Spinal cord (tissue), 10 donors: ENCODE data around the gene BACH1. TPM values are rescaled to one million over a fixed set of nuclear protein-coding genes. Genes with fewer than 3 reads are reported as not detected.

Experiments used
- DNase-seq, 6 donors: peaks; one replicate each; pipeline versions ENCODE4 v3.0.0 to v3.0.0-alpha.2; 2013 to 2015; ENCODE audit warnings: low spot score in 6 of 6, low read depth in 4 of 6
- H3K27ac ChIP-seq: one replicate; pipeline ENCODE4 v1.5.1; 2013; ENCODE audit warnings: low read depth, low read length, control low read depth
- H3K27me3 ChIP-seq: one replicate; pipeline ENCODE4 v1.6.1; 2013; ENCODE audit warnings: low read length; ENCODE audit not compliant: control insufficient read depth, insufficient read depth
- H3K36me3 ChIP-seq: one replicate; pipeline ENCODE4 v1.6.1; 2013; ENCODE audit warnings: low read length; ENCODE audit not compliant: control insufficient read depth, insufficient read depth
- H3K4me1 ChIP-seq: one replicate; pipeline ENCODE4 v1.6.1; 2013; ENCODE audit warnings: low read length; ENCODE audit not compliant: control insufficient read depth, insufficient read depth
- H3K4me3 ChIP-seq: one replicate; pipeline ENCODE4 v1.5.1; 2013; ENCODE audit warnings: low read depth, low read length, control low read depth
- H3K9me3 ChIP-seq: one replicate; pipeline ENCODE4 v1.6.1; 2013; ENCODE audit warnings: low read length; ENCODE audit not compliant: control insufficient read depth, insufficient read depth
- WGBS: methylation state at CpG from one replicate; pipeline ENCODE4 v1.1.5; 2013; ENCODE audit warnings: missing lambda C conversion rate; ENCODE audit not compliant: insufficient coverage; 5-methylcytosine and 5-hydroxymethylcytosine counted together
- polyA plus RNA-seq, 2 donors: library from polyadenylated mRNA; unstranded; fragments of 120-200 nt; gene quantifications; one replicate each; pipeline ENCODE4 v1.2.1, GENCODE V29; 2013; ENCODE audit not compliant: insufficient read length in 2 of 2
- total RNA-seq, 2 donors: library from RNA; depleted of rRNA in 1 of 2; stranded (reverse); fragments of 120-200 nt in 1 of 2; fragments of >200 nt in 1 of 2; gene quantifications; one replicate each; pipeline versions ENCODE4 v1.2.3 to v1.2.4, GENCODE V29; 2013 to 2014
- donor health status: healthy.

The BACH1 gene
- total and polyA plus RNA-seq, 4 donors = 18.6 to 101 (median 44.1) TPM

- H3K4me3 ChIP-seq = no peak overlapping the region
- no peaks in the 10 kb centered on the region for H3K36me3 ChIP-seq
- H3K9me3 ChIP-seq = no peaks in the 10 kb centered on the region
- 81% methylated on average over 2 of the region's 11 CpGs for WGBS
- no peaks in the 10 kb centered on the region for H3K27me3 ChIP-seq
- no peaks in the 10 kb centered on the region for H3K4me1 ChIP-seq
- H3K27ac ChIP-seq = no peak overlapping the region
- DNase-seq = no peak
Observed at GRCh38 chr21:29321932-29322928, 23.5 kb downstream of the BACH1 start.

- Histone ChIP-seq H3K4me1 (no peaks in the 10 kb centered on the region), H3K4me3 (no peak overlapping the region), H3K36me3 (peaks cover 3% of the 10 kb centered on the region), H3K27ac (no peak overlapping the region), H3K27me3 (no peaks in the 10 kb centered on the region), H3K9me3 (no peaks in the 10 kb centered on the region)
- 97% methylated on average over 4 of the region's 6 CpGs for WGBS
- DNase-seq = no peak
Observed at GRCh38 chr21:29323189-29323588, 24.5 kb downstream of the BACH1 start.

DNA sequence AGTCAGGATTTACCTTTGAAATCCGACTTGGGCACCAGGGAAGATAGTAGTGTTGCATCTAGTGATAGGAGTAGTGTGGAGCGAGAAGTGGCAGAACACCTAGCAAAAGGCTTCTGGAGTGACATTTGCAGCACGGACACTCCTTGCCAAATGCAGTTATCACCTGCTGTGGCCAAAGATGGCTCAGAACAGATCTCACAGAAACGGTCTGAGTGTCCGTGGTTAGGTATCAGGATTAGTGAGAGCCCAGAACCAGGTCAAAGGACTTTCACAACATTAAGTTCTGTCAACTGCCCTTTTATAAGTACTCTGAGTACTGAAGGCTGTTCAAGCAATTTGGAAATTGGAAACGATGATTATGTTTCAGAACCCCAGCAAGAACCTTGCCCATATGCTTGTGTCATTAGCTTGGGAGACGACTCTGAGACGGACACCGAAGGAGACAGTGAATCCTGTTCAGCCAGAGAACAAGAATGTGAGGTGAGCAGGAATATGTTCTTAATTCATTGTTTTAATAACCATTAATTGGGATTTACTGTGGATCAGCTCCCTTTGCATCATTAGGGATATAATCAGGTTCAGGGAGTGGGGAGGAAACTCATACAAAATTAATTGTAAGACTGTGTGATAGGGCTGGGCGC lies 28.3 kb downstream of the BACH1 start:
- DNase-seq = no peak
- no peaks in the 10 kb centered on the region for H3K9me3 ChIP-seq
- no peak overlapping the region for H3K4me3 ChIP-seq
- no peaks in the 10 kb centered on the region for H3K4me1 ChIP-seq
- WGBS = 94% methylated on average over 8 of the region's 10 CpGs
- no peak overlapping the region for H3K27ac ChIP-seq
- no peaks in the 10 kb centered on the region for H3K27me3 ChIP-seq
- peaks cover 7% of the 10 kb centered on the region for H3K36me3 ChIP-seq

GRCh38 chr21:29329406-29329805 lies 30.7 kb downstream of the BACH1 start:
- 100% methylated on average over 2 of the region's 5 CpGs for WGBS
- H3K4me1 ChIP-seq = no peaks in the 10 kb centered on the region
- no peak overlapping the region for H3K4me3 ChIP-seq
- no peak overlapping the region for H3K27ac ChIP-seq
- H3K9me3 ChIP-seq = no peaks in the 10 kb centered on the region
- DNase-seq = no peak
- peaks cover 7% of the 10 kb centered on the region for H3K36me3 ChIP-seq
- H3K27me3 ChIP-seq = no peaks in the 10 kb centered on the region

GRCh38 chr21:29330797-29331196 lies 32.1 kb downstream of the BACH1 start:
- Histone ChIP-seq H3K27ac (no peak overlapping the region), H3K4me1 (peaks cover 4% of the 10 kb centered on the region), H3K4me3 (no peak overlapping the region), H3K27me3 (no peaks in the 10 kb centered on the region), H3K36me3 (peaks cover 12% of the 10 kb centered on the region), H3K9me3 (no peaks in the 10 kb centered on the region)
- no CpG with 5 or more reads among the region's 1 CpG for WGBS
- no peak for DNase-seq

DNA sequence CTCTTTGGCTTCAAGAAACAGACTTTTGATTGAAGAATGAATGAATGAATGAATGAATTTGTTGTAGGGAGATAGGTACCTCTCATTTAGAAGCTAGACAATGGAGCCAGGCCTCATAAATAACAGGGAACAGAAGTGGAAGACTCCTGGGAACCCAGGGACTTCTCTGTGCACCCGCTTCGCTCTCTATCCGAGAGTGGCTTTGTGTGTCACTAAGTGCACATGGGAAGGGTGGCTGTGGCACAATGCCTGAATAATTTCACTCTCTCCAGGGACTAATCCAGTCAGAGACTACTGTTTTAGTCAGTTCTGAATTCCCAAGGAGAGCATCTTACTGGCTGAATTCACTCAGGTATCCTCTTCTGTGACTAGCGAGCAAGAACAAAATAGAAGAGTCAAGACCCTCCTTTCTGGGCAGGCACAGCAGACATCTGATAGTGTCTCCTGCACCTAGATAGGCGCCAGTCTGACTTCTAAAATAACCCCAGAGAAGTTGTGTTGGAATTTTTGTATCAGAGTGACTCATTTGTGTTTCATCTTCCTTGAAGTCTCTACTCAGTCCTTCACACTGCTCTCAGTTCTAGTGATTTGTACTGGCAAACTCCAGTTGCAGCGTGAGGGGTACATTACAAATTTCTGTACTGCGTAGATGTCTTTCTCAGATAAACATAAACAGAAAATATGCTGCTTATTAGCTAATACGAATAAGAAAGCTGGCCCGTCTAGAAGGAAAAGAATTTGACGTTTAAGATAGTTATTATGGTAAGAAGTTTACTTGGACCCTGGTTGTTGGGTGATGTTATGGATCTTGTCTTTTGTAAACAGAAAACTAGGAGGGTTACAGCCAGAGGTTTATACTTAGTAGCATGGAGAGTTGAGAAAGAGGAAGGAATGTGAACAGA lies 34.0 kb downstream of the BACH1 start:
- peaks cover 10% of the 10 kb centered on the region for H3K36me3 ChIP-seq
- WGBS = 71% methylated on average over 5 of the region's 10 CpGs
- DNase-seq = no peak
- H3K27ac ChIP-seq = no peak overlapping the region
- H3K4me3 ChIP-seq = no peak overlapping the region
- H3K27me3 ChIP-seq = no peaks in the 10 kb centered on the region
- peaks cover 4% of the 10 kb centered on the region for H3K4me1 ChIP-seq
- no peaks in the 10 kb centered on the region for H3K9me3 ChIP-seq

DNA sequence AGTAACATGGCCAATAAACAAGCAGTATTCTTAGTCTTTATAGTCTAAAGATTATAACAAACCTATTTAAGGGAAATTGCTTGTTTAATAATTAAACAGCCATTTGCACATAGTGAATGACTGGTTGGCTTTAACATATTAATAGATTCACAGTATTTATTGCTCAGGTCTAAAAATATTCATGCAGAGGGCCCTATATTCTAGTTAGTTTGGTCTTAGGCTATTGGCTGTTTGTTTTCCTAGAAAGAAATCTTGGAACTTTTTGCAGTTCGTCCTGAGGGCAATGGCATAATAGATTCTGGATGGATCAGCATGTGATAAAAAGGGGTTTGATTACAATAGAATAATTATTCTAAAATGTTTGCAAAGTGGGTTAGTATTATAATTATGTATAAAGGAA lies 34.7 kb downstream of the BACH1 start:
- no peaks in the 10 kb centered on the region for H3K27me3 ChIP-seq
- WGBS = 80% methylated on average over 1 of the region's 1 CpG
- peaks cover 10% of the 10 kb centered on the region for H3K36me3 ChIP-seq
- H3K9me3 ChIP-seq = no peaks in the 10 kb centered on the region
- H3K27ac ChIP-seq = no peak overlapping the region
- DNase-seq = no peak
- H3K4me3 ChIP-seq = no peak overlapping the region
- peaks cover 4% of the 10 kb centered on the region for H3K4me1 ChIP-seq

DNA sequence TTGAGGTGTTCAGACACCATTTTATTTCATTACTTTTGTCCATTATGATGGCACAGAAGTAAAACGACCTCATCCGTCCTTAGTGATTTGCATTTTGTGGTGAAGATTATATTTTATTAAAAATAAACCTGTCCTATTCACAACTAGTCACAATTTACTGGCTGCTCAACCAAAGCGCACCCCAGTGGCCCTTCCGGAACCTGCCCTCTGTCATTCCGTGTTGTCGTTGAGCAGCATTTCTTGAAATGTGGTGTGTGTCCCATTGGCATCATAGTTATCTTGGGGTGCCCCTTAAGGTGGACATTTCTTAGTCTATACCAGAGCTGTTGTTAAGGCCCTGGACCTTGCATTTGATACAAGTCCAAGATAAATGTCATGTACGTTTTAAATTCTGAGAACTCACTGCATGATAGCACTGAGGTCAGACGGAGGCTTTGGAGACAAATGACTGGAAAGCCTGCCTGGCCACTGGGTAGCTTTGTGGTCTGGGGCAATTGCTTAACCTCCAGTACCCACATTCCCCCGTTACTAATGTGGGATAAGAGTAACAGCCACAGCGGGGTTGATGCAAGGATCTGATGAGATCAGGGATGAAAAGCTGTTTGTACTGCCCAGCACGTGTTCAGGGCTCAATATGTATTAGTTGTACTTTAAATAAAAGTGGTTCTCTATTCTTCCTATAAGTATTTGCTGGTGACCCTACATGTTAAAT lies 36.2 kb downstream of the BACH1 start:
- WGBS = no CpG with 5 or more reads among the region's 11 CpGs
- peaks cover 4% of the 10 kb centered on the region for H3K4me1 ChIP-seq
- DNase-seq = no peak
- no peak overlapping the region for H3K27ac ChIP-seq
- peaks cover 10% of the 10 kb centered on the region for H3K36me3 ChIP-seq
- H3K9me3 ChIP-seq = no peaks in the 10 kb centered on the region
- H3K27me3 ChIP-seq = no peaks in the 10 kb centered on the region
- H3K4me3 ChIP-seq = no peak overlapping the region

DNA sequence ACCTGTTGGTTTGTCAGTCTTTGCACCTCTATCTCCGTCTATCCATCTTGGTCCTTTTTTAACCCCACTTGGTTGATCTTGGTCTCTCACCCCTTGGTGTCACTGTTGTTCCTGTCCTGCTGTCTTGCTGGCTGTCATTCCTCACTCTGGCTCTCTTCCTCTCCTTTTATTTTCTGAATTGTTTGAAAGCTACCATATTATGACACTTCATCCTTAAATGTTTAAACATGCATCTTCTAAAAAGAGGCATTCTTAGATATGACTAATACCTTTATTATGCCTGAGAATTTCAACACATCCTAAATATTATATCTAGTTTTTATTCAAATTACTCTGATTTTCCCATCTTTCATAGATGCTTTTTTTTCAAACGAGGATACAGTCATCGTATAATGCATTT lies 37.0 kb downstream of the BACH1 start:
- WGBS = 93% methylated on average over 1 of the region's 3 CpGs

More for the DNA sequence above, 37.0 kb downstream of the BACH1 start:
- DNase-seq = no peak
- Histone ChIP-seq H3K4me1 (peaks cover 4% of the 10 kb centered on the region), H3K9me3 (no peaks in the 10 kb centered on the region), H3K36me3 (peaks cover 5% of the 10 kb centered on the region), H3K4me3 (no peak overlapping the region), H3K27me3 (no peaks in the 10 kb centered on the region), H3K27ac (no peak overlapping the region)
